Inflammatory macrophage (primary cell): ENCODE data around the gene FANCI.

Experiments
- DNase-seq, 2 donors: peaks; one replicate each; pipeline ENCODE4 v3.0.0-alpha.2; 2020 to 2022

Gene FANCI

GRCh38 chr15:89333959-89334509, 90.3 kb downstream of the FANCI start:
- DNase-seq = no peak

GRCh38 chr15:89334510-89335297, 90.9 kb downstream of the FANCI start, which contains the start of gene POLG:
TSS of gene POLG (minus strand) at chr15:89334824. CDS start at chr15:89333754, 1,070 bp downstream.
- peak; percentile 99 for DNase-seq

DNA sequence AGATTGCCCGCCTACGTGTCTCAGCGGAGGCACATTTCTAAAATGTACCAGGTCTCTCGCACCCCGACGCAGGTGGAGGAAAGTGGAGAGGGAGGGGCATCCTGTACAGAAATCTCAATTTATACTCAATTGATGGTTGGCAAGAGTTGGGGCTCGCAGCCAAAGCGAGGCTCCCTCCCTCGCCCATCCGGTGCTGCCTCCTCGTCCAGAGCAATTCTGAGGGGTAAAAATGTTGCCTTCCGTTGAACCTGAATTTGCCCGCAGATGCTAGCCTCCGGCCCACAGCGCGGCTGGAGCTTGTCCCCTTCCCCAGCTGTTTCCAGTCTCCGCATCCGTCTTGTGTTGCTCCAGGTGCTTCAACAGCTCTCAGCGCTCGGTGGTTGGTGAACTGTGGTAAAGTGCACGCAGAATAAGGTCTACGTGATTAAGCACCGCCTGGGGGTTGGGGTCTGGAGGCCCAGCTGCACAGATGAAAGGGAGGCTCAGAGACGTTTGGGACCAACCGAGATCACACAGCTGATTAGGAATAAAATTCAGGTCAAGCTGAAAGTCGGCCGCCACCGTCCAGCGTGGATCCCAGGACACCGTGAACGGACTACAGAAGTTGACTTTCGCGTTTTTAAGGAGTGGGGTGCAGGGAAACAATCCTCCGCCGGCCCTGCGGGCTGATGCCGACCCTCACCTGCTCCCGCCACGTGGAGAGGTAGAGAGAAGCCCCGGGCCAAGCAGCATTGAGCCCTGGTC, 91.7 kb downstream of the FANCI start:
- DNase-seq = no peak

- no peak for DNase-seq
Observed at GRCh38 chr15:89338036-89338435, 94.3 kb downstream of the FANCI start.

- DNase-seq = no peak
Observed at GRCh38 chr15:89340573-89340972, 96.8 kb downstream of the FANCI start.

DNA sequence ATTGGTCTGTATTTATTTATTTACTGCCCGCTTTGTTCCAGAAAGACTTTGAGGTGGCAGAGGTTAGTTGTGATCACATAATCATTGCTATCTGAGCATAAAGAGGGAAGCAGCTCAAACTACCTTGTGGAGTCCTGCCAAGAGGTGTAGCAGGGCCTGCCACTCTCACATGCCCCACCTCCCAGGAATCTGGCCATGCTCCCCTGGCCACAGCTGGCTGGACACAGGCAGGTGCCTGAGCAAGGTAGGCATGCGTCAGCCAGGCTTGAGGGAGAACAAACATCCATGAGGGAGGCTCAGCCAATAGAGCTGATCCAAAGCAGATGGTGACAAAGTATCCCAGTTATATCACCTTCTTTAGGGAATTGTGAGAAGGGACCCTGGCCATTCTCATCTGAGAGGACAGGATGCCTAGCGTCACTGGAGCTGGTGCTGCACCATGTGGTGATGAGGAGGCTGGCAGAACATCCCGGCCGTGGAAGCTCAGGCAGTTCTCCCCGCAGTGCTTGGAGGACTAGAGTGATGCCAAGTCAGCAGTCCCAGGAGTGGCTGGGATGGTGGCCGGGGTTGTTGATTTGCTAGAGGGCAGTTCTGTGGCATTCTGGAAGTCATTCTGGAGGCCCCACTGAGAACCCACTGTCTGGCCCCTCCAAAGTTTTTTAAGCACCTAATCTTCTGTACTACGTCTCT, 97.7 kb downstream of the FANCI start:
- no peak for DNase-seq

- no peak for DNase-seq
Observed at GRCh38 chr15:89342840-89343239, 99.1 kb downstream of the FANCI start.

DNA sequence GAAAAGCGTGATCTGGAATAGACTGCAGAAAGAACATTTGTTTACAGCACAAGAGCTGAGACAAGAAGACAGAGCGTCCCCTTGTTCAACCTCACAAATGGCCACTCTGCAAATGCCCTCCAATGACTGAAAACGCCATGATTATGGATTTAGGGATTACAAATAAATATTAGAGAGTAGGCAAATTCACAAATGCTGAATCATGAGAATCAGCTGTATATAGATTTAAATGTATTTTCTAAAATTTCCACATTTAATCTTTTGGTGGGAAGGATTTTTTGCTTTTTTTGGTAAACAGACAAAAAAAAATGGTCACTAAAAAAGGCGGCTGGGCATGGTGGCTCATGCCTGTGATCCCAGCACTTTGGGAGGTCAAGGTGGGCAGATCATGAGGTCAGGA, 101.5 kb downstream of the FANCI start:
- no peak for DNase-seq

- no peak for DNase-seq
Observed at GRCh38 chr15:89346516-89347231, 102.9 kb downstream of the FANCI start.

DNA sequence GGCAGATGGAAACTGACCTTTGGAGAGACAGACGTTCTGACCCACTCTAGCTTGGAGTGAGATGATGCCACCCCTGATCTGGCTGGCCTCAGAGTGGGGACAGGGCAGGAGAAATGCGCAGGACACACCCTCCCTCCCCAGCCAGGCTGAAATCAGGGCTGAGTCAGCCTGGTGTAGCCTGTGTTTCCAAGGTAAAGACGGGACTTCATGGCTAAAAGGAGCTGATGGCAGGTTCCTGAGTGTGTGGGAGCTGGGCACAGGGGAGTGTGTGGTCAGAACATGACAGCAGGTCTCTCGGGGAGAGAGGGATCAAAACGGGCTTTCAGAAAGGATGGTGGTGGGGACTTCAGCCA, 105.4 kb downstream of the FANCI start:
- DNase-seq = no peak

- no peak for DNase-seq
Observed at GRCh38 chr15:89352476-89352875, 108.7 kb downstream of the FANCI start.

DNA sequence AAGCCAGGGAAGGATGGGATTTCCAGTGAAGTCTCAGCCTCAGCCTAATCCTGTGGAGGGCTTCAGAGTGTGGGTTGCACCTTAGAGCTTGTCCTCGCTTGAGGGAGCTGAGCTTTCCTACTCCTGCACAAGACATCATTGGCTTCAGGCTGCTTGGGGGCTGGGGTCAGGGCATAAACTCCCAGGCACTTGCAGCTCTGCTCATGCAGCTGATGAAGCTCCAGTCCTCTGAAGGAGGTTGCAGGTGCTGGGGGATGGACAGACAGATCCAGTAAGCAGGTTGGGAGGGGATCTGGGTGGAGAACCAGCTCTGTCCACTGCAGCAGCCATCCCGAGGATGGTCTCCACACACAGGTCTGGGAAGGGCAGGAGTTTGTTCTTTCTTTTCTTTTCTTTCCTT, 110.2 kb downstream of the FANCI start:
- DNase-seq = no peak

GRCh38 chr15:89356634-89357298, 113.0 kb downstream of the FANCI start:
- DNase-seq = peak; percentile 23 to 34

- no peak for DNase-seq
Observed at GRCh38 chr15:89358435-89358754, 114.6 kb downstream of the FANCI start.

DNA sequence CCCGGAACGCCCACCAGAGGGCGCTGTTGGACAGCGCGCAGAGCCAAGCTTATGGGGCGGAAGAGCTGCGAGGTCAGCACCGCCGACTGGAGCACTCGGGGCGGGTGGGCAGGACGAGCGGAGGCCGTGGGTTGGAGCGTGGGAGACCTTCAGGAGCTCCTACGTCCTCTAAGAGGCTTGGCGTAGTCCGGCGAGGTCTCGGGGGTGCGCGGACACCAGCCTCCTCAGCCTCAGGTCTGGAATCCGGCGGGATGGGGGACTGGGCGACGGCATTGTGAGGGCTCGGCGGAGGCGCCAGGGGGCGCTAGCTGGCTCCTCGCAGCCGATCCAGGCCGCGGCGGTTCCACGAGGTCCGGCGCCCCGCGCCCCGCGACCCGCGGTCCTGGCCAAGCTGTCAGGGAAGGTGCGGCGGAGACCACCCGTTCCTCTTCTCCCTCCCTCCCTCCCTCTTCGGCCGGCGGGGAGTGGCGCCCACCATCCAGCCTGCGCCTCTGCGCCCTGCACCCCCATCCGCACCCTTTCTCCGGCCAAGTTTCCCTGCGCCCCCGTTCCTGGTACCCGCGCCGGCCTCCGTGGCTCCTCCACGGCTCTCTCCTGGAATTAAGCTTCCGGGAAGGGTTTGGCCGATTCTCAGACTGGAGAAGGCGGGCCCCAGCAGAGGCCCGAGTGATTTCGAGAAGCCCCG, 115.1 kb downstream of the FANCI start:
- DNase-seq = peak; percentile 83 to 86

DNA sequence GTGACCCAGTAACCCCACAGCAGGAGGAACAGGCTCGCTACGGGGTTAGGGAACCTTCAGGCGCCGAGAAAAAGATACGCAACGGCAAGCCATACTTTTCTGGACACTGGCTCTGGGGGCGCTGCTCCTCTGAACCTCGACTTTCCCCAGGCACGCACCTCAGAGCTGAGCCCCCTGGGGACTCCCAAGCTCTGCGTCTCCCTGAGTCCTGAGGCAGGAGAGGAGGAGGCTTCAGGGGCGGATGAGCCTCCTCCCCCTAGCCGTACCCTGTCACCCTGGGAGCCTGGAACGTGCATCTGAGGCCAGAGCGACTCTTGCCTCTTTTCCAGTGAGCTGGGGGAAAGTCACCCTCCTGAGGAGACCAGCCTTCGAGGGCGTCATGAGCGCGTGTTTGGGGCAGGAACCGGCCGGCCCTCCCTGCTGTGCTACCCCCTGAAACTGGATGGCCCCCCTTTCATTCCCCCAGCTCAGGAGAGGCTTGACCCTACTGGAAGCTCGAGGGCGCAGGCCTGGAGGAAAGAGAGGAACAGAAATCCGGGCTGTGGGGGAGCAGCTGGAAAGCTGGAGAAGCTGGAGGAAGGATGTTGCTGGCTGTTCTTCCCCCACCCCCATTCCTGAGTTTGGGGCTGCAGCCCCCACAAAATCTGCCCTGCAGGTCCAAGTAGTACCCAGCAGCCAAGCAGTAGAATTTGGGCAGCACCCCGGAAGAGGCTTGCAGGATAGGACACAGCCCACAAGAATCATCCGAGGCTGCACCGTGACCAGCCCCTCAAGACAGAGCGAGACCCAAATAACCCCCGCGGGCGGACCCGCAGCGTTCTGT, 115.9 kb downstream of the FANCI start:
- no peak for DNase-seq

GRCh38 chr15:89360294-89360971, 116.7 kb downstream of the FANCI start:
- no peak for DNase-seq

DNA sequence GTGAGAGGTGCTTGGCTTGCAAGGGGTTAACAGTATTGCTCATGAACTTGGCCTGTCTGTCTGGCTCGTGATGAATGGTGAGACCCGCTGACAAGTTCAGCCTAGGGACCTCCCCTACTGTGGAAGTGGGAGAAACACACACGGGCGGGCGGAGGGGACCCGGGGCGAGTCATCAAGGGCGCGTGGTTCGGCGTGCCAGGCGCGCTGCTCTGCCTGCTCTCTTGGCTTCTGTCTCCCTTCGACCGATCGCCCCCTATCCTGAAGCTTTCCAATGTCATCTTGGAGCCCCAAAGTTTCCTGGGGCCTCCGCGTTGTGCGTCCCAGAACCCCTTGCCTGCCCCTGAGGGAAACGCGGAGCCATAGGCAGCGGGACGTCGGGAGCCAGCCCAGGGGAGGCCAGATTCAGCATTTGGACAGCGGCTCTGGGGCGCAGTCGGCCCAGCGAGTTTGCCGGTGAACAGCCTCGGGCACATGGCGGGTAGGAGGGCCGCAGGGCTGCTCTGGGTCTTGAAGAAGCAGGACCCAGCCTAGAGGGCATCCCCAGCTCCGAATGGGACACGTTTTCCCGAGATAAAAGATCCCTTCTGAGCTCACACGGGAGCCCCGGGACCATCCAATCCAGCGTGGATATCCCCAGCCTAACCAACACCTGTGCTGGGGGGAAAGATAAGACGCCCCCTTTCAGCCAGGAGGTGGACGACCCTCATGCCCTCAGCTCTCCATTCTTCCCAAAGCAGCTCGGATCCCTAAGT, 117.8 kb downstream of the FANCI start:
- peak; percentile 56 to 70 for DNase-seq
